T-helper 2 cell treated with Interferon-gamma antibody and Interleukin-4, amounts not matched to agents 5 μg/mL and 100 μg/mL, for 36 hours (primary cell): ENCODE data around the gene SPATA31E1.
"Not testable (repeated sequence)": the region's sequence is repeated elsewhere in the genome, so short reads cannot be mapped to it uniquely, and the experiment has no call there.

Experiments
- DNase-seq: peaks from one replicate; pipeline ENCODE4 v3.0.0; 2021; ENCODE audit warnings: low spot score
- H3K27ac Mint-ChIP-seq: one replicate; pipeline ENCODE4 v1.8.0; 2021; ENCODE audit warnings: mild to moderate bottlenecking, mixed read lengths
- H3K27me3 Mint-ChIP-seq: one replicate; pipeline ENCODE4 v1.8.0; 2021; ENCODE audit warnings: low read depth, mixed read lengths
- H3K36me3 Mint-ChIP-seq: one replicate; pipeline ENCODE4 v1.8.0; 2021; ENCODE audit warnings: low read depth, mixed read lengths
- H3K4me1 Mint-ChIP-seq: one replicate; pipeline ENCODE4 v1.8.0; 2021; ENCODE audit warnings: low read depth, mixed read lengths
- H3K4me3 Mint-ChIP-seq: one replicate; pipeline ENCODE4 v1.8.0; 2022; ENCODE audit warnings: mild to moderate bottlenecking, moderate library complexity, mixed read lengths
- H3K9me3 Mint-ChIP-seq: one replicate; pipeline ENCODE4 v1.8.0; 2021; ENCODE audit warnings: mixed read lengths

The SPATA31E1 gene

DNA sequence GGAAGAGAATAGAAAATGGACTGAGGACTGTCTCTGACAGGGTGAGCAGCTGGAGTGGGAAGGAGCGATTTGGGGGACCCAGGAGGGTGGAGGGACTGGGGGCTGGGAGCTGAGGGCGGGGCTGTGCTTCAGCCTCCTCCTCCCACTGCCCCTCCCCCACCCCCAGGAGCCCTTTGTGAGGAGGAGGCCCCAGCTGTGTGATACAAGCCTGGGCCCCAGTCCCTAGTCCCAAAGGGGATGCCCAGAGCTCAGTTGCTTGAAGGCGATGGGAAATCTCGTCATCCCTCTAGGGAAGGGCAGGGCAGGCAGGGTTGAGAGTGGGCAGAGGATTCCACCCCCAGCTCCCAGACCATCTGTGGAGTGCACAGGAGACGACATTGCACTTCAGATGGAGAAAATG, at the start of gene SPATA31E1:
SPATA31E1 (plus strand) TSS at position 251 of the 400 bp plus-strand sequence; CDS start at position 266, 15 bp downstream.
- no peaks in the 10 kb centered on the region for H3K27me3 Mint-ChIP-seq
- no peak for DNase-seq
- no peaks in the 10 kb centered on the region for H3K9me3 Mint-ChIP-seq
- no peak within 1 kb of the TSS for H3K4me3 Mint-ChIP-seq
- H3K4me1 Mint-ChIP-seq = no peaks in the 10 kb centered on the region
- H3K27ac Mint-ChIP-seq = no peak within 1 kb of the TSS
- H3K36me3 Mint-ChIP-seq = no peaks in the 10 kb centered on the region

DNA sequence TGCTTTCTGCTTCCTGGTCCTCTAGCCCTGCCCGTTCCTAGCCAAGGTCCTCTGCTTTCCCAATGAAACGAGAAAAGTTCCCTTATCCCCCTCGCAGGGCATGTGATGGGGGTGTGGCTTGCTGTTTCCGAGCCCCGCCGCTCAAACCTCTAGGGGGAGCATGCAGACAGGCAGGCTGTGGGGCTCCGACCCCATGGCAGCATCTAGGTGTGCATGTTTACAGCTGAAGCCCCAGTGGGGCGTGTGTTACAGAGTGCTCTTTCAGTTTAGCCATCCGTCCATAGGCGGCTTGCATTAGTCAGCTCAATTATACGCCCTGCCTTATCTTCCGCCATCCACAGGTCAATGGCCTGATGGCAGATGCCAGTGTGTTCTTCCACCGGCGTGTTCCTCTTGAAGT, 48.3 kb upstream of the SPATA31E1 start:
- Mint-ChIP-seq H3K4me3 (no peak overlapping the region), H3K9me3 (no peaks in the 10 kb centered on the region), H3K36me3 (no peaks in the 10 kb centered on the region), H3K27ac (no peak overlapping the region), H3K4me1 (peaks cover under 1% of the 10 kb centered on the region), H3K27me3 (peaks cover 5% of the 10 kb centered on the region)
- DNase-seq = no peak

DNA sequence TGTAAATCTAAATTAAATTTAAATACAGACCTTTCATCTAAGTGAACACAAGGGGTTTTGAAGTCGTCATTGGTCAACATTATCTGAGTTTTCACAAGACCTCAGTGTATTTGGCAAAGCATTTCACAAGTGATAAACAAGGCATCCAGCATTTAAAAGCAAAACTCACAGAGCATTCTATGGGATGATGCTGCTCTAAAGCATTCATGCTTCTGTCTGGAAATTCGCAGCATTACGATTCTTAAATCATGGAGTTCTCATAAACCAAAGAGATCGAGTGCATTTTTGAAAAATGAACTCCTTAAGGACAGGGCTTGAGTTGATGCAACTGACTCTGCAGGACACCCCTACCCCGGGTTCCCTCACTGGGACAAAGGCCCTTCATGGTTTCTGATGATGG, 46.1 kb upstream of the SPATA31E1 start:
- no peaks in the 10 kb centered on the region for H3K36me3 Mint-ChIP-seq
- DNase-seq = no peak
- no peak overlapping the region for H3K27ac Mint-ChIP-seq
- peaks cover 5% of the 10 kb centered on the region for H3K9me3 Mint-ChIP-seq
- H3K4me1 Mint-ChIP-seq = no peaks in the 10 kb centered on the region
- H3K4me3 Mint-ChIP-seq = no peak overlapping the region
- peaks cover 5% of the 10 kb centered on the region for H3K27me3 Mint-ChIP-seq

GRCh38 chr9:87836951-87837705, 45.5 kb upstream of the SPATA31E1 start:
- peaks cover 5% of the 10 kb centered on the region for H3K9me3 Mint-ChIP-seq
- peaks cover 5% of the 10 kb centered on the region for H3K27me3 Mint-ChIP-seq
- H3K4me1 Mint-ChIP-seq = no peaks in the 10 kb centered on the region
- H3K27ac Mint-ChIP-seq = no peak overlapping the region
- no peaks in the 10 kb centered on the region for H3K36me3 Mint-ChIP-seq
- DNase-seq = no peak
- no peak overlapping the region for H3K4me3 Mint-ChIP-seq

GRCh38 chr9:87840134-87840533, 42.5 kb upstream of the SPATA31E1 start:
- Mint-ChIP-seq H3K36me3 (no peaks in the 10 kb centered on the region), H3K4me1 (no peaks in the 10 kb centered on the region), H3K9me3 (peaks cover 5% of the 10 kb centered on the region), H3K27me3 (peaks cover 7% of the 10 kb centered on the region), H3K4me3 (no peak overlapping the region), H3K27ac (no peak overlapping the region)
- no peak for DNase-seq

- no peak overlapping the region for H3K4me3 Mint-ChIP-seq
- peaks cover 5% of the 10 kb centered on the region for H3K9me3 Mint-ChIP-seq
- no peak for DNase-seq
- peaks cover 8% of the 10 kb centered on the region for H3K27me3 Mint-ChIP-seq
- H3K27ac Mint-ChIP-seq = no peak overlapping the region
- H3K36me3 Mint-ChIP-seq = no peaks in the 10 kb centered on the region
- no peaks in the 10 kb centered on the region for H3K4me1 Mint-ChIP-seq
Observed at GRCh38 chr9:87842878-87843585, 39.6 kb upstream of the SPATA31E1 start.

GRCh38 chr9:87844506-87844905, 38.2 kb upstream of the SPATA31E1 start:
- Mint-ChIP-seq H3K36me3 (no peaks in the 10 kb centered on the region), H3K4me1 (no peaks in the 10 kb centered on the region), H3K27ac (no peak overlapping the region), H3K9me3 (peaks cover 5% of the 10 kb centered on the region), H3K4me3 (no peak overlapping the region), H3K27me3 (peaks cover 10% of the 10 kb centered on the region)
- DNase-seq = no peak

GRCh38 chr9:87847817-87848216, 34.9 kb upstream of the SPATA31E1 start:
- not testable (repeated sequence) for H3K27ac Mint-ChIP-seq, H3K4me3 Mint-ChIP-seq, H3K4me1 Mint-ChIP-seq, H3K36me3 Mint-ChIP-seq, DNase-seq, H3K9me3 Mint-ChIP-seq
- peaks cover 12% of the 10 kb centered on the region for H3K27me3 Mint-ChIP-seq

DNA sequence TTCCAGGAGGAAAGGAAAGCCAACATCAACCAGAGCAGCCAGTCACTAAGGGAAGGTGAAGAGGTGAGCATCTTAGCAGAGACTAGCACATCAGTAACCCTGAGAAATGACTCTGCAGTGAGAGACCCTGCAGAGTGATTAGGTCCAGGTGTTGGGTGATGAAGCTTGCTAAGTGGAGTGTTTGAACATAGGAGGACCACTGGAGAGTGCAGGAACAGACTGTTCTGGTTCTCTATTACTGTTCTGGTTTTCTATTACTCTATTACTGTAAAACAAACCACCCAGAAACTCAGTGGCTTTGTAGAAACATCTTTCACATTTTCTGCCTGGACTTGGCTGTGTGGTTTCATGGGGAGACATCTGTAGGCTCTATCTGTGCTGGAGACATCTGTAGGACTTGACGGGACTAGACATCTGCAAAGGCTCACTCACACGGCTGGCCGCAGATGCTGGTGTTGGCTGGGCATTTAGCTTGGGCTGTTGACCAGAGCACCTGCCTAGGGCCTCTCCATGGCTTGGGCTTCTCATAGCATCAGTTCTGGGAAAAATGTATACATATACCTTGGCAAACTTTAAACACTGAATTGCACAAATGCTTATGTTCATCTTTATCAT, 33.4 kb upstream of the SPATA31E1 start:
- no peak for DNase-seq
- H3K4me1 Mint-ChIP-seq = no peaks in the 10 kb centered on the region
- H3K36me3 Mint-ChIP-seq = no peaks in the 10 kb centered on the region
- no peaks in the 10 kb centered on the region for H3K9me3 Mint-ChIP-seq
- H3K27ac Mint-ChIP-seq = no peak overlapping the region
- H3K4me3 Mint-ChIP-seq = no peak overlapping the region
- H3K27me3 Mint-ChIP-seq = peaks cover 17% of the 10 kb centered on the region

DNA sequence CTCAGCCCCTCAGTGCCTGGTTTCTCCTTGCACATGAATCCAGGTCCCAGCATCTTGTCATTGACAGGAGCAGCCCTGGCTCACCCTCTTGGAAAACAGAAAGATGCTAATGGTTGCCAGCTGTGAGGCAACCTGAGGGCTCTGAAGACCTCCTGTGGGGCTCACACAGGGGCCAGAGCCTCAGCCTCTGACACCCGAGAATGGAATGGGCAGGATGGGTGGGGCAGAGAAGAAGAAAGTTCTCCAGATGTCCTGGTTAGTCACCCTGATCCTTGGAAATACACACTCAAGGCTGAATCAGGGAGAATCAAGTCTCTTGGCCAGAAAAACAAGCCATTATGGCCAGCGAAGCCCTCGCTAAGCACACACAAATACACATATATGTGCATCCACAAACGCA, 32.3 kb upstream of the SPATA31E1 start:
- peaks cover 15% of the 10 kb centered on the region for H3K27me3 Mint-ChIP-seq
- H3K27ac Mint-ChIP-seq = no peak overlapping the region
- H3K4me3 Mint-ChIP-seq = no peak overlapping the region
- H3K4me1 Mint-ChIP-seq = no peaks in the 10 kb centered on the region
- H3K36me3 Mint-ChIP-seq = no peaks in the 10 kb centered on the region
- DNase-seq = no peak
- H3K9me3 Mint-ChIP-seq = no peaks in the 10 kb centered on the region

GRCh38 chr9:87851186-87851585, 31.5 kb upstream of the SPATA31E1 start:
- not testable (repeated sequence) for H3K9me3 Mint-ChIP-seq, DNase-seq, H3K36me3 Mint-ChIP-seq

DNA sequence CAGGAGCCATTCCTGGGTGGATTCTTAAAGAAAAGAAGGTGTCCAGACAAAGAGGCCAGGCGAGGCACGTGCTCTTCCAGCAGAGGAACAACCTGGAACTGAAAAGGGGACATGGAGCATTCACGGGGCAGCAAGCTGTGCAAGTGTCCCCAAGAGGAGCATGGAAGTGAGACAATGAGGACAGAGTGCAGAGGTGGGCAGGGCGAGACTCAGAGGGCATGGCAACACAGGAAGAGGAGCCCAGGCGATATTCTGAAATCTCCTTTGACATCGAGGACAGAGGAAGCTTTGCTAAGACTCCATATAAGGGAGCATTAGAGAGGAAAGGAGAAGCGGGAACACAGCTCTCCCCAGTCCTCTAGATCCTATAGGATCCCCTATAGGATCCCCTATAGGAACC, 29.4 kb upstream of the SPATA31E1 start:
- no peaks in the 10 kb centered on the region for H3K9me3 Mint-ChIP-seq
- peaks cover 11% of the 10 kb centered on the region for H3K27me3 Mint-ChIP-seq
- no peak overlapping the region for H3K27ac Mint-ChIP-seq
- H3K4me1 Mint-ChIP-seq = no peaks in the 10 kb centered on the region
- no peak for DNase-seq
- no peak overlapping the region for H3K4me3 Mint-ChIP-seq
- H3K36me3 Mint-ChIP-seq = no peaks in the 10 kb centered on the region

More at GRCh38 chr9:87851186-87851585, 31.5 kb upstream of the SPATA31E1 start:
- H3K27me3 Mint-ChIP-seq = peaks cover 17% of the 10 kb centered on the region
- not testable (repeated sequence) for H3K27ac Mint-ChIP-seq, H3K4me1 Mint-ChIP-seq, H3K4me3 Mint-ChIP-seq

- H3K27ac Mint-ChIP-seq = no peak overlapping the region
- H3K4me3 Mint-ChIP-seq = no peak overlapping the region
- DNase-seq = no peak
- no peaks in the 10 kb centered on the region for H3K4me1 Mint-ChIP-seq
- H3K9me3 Mint-ChIP-seq = no peaks in the 10 kb centered on the region
- H3K36me3 Mint-ChIP-seq = no peaks in the 10 kb centered on the region
- H3K27me3 Mint-ChIP-seq = peaks cover 9% of the 10 kb centered on the region
Observed at GRCh38 chr9:87853876-87854579, 28.6 kb upstream of the SPATA31E1 start.

- no peak for DNase-seq
- Mint-ChIP-seq H3K9me3 (no peaks in the 10 kb centered on the region), H3K27me3 (peaks cover 9% of the 10 kb centered on the region), H3K4me1 (no peaks in the 10 kb centered on the region), H3K27ac (no peak overlapping the region), H3K4me3 (no peak overlapping the region), H3K36me3 (no peaks in the 10 kb centered on the region)
Observed at GRCh38 chr9:87854580-87854955, 28.1 kb upstream of the SPATA31E1 start.
